ENCODE data around the gene RAB20. TPM values are rescaled to one million over a fixed set of nuclear protein-coding genes. Genes with fewer than 3 reads are reported as not detected.

Gene RAB20
- total RNA-seq, 8 experiments from 2014 or later: 0.58 to 11.8 (median 2.6) TPM

Other genes starting within 250 kb of the RAB20 start
- gene NAXD, start 53.8 kb upstream of the RAB20 start, total RNA-seq: 10 to 100 TPM; 19.9 to 39.4 (median 29.0) TPM
- gene CARS2, start 144.4 kb upstream of the RAB20 start, total RNA-seq: 10 to 100 TPM; 35.6 to 64.2 (median 55.0) TPM
- gene ING1, start 152.0 kb upstream of the RAB20 start, total RNA-seq: 10 to 100 TPM in 5 of 8 experiments, 1 to 10 TPM in 3; 4.7 to 21.8 (median 10.6) TPM

Data from motor neuron (in vitro differentiated cells).